Lower lobe of right lung (tissue), 2 donors: Measurements from ENCODE around the gene AKAP6. TPM values are rescaled to one million over a fixed set of nuclear protein-coding genes. Genes with fewer than 3 reads are reported as not detected.

Source experiments
- ATAC-seq, 2 donors: fragments of 200-7000 bp; cut with Tn5 transposase; one replicate each; pipeline ENCODE4 v1.9.1; 2020 to 2022; ENCODE audit warnings: mild to moderate bottlenecking in 2 of 2, moderate library complexity in 2 of 2
- DNase-seq: peaks from one replicate; pipeline ENCODE4 v3.0.0-alpha.2; 2020
- H3K27ac ChIP-seq: fragments of 200-600 bp; one replicate; pipeline ENCODE4 v1.8.0; 2022
- H3K27me3 ChIP-seq: fragments of 200-600 bp; one replicate; pipeline ENCODE4 v1.8.0; 2022; ENCODE audit warnings: low read depth
- H3K36me3 ChIP-seq: fragments of 200-600 bp; one replicate; pipeline ENCODE4 v1.8.0; 2022; ENCODE audit warnings: mild to moderate bottlenecking
- H3K4me1 ChIP-seq: fragments of 200-600 bp; one replicate; pipeline ENCODE4 v1.8.0; 2022
- H3K4me3 ChIP-seq: fragments of 200-600 bp; one replicate; pipeline ENCODE4 v1.8.0; 2022; ENCODE audit warnings: mild to moderate bottlenecking
- H3K9me3 ChIP-seq: fragments of 200-600 bp; one replicate; pipeline ENCODE4 v1.8.0; 2022
- CTCF ChIP-seq: fragments of 200-600 bp; IDR thresholded peaks from one replicate; pipeline ENCODE4 v1.8.0; 2022; ENCODE audit warnings: antibody characterized with exemption, mild to moderate bottlenecking
- intact Hi-C: fragments of 100-400 bp; cut with DNase I; formaldehyde crosslinking; loops from one replicate; pipeline ENCODE4 v1.11.0; 2022
- total RNA-seq: library from RNA; stranded (reverse); fragmentation: NEBNext Ultra II Directional; extraction: Animal tissue kit (Norgen Biotek cat#: 25700); gene quantifications from one replicate; pipeline ENCODE4 v1.2.1, GENCODE V29; 2021
- donor health status: DM: no; HTN: yes; CAD: no; lungs with severe emphysema.

Gene AKAP6
- total RNA-seq, 1 donor from 2014 or later: 8.6 TPM

- Histone ChIP-seq H3K9me3 (no peaks in the 10 kb centered on the region), H3K27ac (no peak overlapping the region), H3K4me3 (no peak overlapping the region), H3K36me3 (no peaks in the 10 kb centered on the region), H3K27me3 (no peaks in the 10 kb centered on the region), H3K4me1 (no peaks in the 10 kb centered on the region)
- no peak for ATAC-seq
- no peak for DNase-seq
- no peak for TF ChIP-seq CTCF
- intact Hi-C loops: no loop called here
These were observed 89.0 kb downstream of the AKAP6 start for GRCh38 chr14:32417956-32418552.

GRCh38 chr14:32419429-32419828 is 90.3 kb downstream of the AKAP6 start:
- Histone ChIP-seq H3K36me3 (no peaks in the 10 kb centered on the region), H3K27me3 (no peaks in the 10 kb centered on the region), H3K4me1 (no peaks in the 10 kb centered on the region), H3K27ac (no peak overlapping the region), H3K9me3 (no peaks in the 10 kb centered on the region), H3K4me3 (no peak overlapping the region)
- ATAC-seq: no peak
- DNase-seq: no peak
- intact Hi-C loops: no loop called here
- TF ChIP-seq CTCF: no peak

GRCh38 chr14:32421781-32422180 is 92.7 kb downstream of the AKAP6 start:
- Histone ChIP-seq H3K27me3 (no peaks in the 10 kb centered on the region), H3K36me3 (no peaks in the 10 kb centered on the region), H3K9me3 (no peaks in the 10 kb centered on the region), H3K4me3 (no peak overlapping the region), H3K27ac (no peak overlapping the region), H3K4me1 (no peaks in the 10 kb centered on the region)
- TF ChIP-seq CTCF: no peak
- intact Hi-C loops: no loop called here
- no peak for ATAC-seq
- DNase-seq: no peak

- H3K27ac ChIP-seq: no peak overlapping the region
- H3K4me1 ChIP-seq: no peaks in the 10 kb centered on the region
- ATAC-seq (no peak), DNase-seq (no peak)
- no peak overlapping the region for H3K4me3 ChIP-seq
- H3K27me3 ChIP-seq: no peaks in the 10 kb centered on the region
- TF ChIP-seq CTCF: no peak
- intact Hi-C loops: no loop called here
- no peaks in the 10 kb centered on the region for H3K36me3 ChIP-seq
- H3K9me3 ChIP-seq: no peaks in the 10 kb centered on the region
These were observed 93.3 kb downstream of the AKAP6 start for GRCh38 chr14:32422440-32422839.

- no peaks in the 10 kb centered on the region for H3K4me1 ChIP-seq
- intact Hi-C loops: no loop called here
- H3K27ac ChIP-seq: no peak overlapping the region
These were observed 96.9 kb downstream of the AKAP6 start for GRCh38 chr14:32426028-32426427.

More at GRCh38 chr14:32426028-32426427, 96.9 kb downstream of the AKAP6 start:
- Histone ChIP-seq H3K9me3 (no peaks in the 10 kb centered on the region), H3K4me3 (no peak overlapping the region), H3K27me3 (no peaks in the 10 kb centered on the region), H3K36me3 (no peaks in the 10 kb centered on the region)
- TF ChIP-seq CTCF: no peak
- ATAC-seq: no peak
- DNase-seq: no peak
